NCI-H226 (cell line): ENCODE results near the gene WWOX.

Experiments used
- DNase-seq: peaks from one replicate; pipeline ENCODE4 v3.0.0-alpha.2; 2015

Gene WWOX

GRCh38 chr16:78235168-78235800 lies 135.8 kb downstream of the WWOX start:
- peak; percentile 50 for DNase-seq

GRCh38 chr16:78235876-78236275 lies 136.4 kb downstream of the WWOX start:
- DNase-seq = no peak

- DNase-seq = no peak
Observed at GRCh38 chr16:78237841-78238240, 138.4 kb downstream of the WWOX start.

- peak; percentile 4 for DNase-seq
Observed at GRCh38 chr16:78240459-78241222, 141.2 kb downstream of the WWOX start.

- no peak for DNase-seq
Observed at GRCh38 chr16:78242239-78242630, 142.8 kb downstream of the WWOX start.

DNA sequence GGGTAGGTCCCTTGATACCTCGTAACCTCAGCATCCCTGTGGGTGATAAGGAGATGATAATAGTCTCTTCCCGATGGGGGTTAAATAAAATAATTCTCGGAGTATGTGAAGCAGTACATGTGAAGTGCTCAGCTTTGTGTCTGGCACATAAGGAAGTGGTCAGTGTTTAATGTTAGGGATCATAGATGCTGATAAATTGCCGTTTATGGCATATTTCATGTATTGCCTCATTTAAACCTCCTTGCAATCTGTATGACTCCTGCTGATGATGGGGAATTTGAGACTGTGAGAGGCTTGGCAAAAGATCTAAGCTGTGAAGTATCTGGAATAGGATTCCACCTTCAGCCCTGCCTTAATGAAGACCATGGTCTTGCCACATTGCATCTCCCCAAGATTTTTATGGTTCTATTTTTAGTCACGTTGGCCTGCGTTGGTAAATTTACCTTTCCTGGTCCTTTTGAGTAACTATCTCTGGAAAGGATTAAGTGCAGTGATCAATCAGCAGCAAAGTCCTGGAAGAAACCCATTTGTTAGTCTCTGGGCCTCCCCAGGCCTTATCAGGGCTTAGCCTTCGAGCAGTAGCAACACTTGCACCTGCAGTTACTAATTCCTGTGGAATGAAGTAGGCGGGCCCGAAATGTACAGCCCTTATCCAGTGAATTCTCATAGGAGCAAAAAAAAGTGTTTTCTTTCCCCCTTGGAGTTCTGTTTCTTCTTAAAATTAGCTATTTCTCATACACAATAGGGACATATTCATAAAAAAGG lies 144.9 kb downstream of the WWOX start:
- peak; percentile 83 for DNase-seq

- no peak for DNase-seq
Observed at GRCh38 chr16:78246559-78246958, 147.1 kb downstream of the WWOX start.

DNA sequence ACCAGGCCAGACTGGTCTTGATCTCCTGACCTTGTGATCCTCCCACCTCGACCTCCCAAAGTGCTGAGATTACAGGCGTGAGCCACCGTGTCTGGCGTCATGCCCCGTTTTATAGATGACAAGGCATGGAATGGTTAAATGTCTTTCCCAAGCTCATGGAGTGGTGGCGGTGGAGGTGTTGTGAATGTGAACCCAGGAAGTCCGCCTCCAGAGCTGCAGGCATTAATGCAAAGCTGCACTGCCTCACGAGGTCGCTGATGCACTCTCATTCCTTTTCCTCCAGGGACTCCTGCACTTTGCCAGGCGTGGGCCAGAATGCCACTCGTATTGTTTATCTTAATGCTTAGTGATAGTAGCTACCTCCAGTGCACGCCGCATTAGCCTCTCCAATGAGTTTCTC lies 149.6 kb downstream of the WWOX start:
- DNase-seq = no peak

DNA sequence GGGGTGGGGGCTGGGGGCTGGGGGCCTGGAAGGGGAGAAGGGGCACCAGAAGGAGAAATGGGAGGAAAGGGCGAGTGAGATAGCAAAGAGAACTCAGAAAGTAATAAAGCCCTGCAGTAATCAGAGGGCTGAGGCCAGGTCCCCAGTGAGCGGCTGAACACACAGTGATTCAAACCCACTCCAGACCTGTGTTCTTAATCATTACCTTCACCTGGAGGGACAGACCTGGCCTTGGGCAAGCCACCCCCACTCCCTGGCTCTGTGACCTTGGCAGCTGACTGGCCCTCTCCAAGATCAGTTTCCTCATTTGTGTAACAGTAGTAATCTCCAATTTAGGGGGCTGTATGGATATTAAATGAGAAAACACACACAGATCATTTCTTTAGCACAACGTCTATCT lies 150.4 kb downstream of the WWOX start:
- no peak for DNase-seq

DNA sequence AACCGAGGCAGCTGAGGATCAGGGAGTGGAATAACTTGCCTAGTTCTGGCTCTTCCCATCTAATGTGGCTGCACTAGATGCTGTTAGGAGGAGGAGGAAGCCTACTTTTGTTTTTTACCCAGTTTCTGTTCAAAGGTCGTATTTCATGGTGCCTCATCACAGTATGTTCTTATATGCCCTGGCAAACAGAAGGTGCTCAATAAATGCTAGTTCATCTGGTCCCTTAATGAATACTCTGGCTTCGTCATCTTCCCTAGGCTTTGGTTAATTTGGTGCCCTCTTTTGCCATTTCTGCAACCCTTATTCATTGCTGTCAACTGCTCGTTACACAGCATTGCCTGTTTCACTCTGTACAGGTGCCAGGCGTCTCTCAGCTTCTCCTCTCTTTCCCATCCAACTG lies 151.7 kb downstream of the WWOX start:
- DNase-seq = no peak

- DNase-seq = no peak
Observed at GRCh38 chr16:78252757-78253156, 153.3 kb downstream of the WWOX start.

DNA sequence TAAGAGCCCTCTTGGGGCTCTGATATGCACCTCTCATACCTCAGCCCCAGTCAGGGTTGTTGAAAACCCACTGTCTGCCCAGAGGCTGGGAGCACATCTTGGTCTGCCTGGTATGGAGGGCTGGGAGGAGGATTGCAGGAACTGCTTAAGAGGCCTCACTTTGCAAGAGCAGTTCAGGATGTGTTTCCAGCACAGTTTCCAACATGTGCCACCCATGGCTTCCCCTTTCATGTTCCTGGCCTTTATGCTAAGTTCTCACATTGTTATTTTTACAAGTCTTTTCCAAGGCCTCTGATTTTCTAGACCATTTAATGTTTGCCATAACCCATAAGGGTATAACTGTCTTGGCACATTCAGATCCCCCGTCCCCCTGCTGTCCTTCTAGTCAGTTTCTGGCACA lies 155.4 kb downstream of the WWOX start:
- no peak for DNase-seq

DNA sequence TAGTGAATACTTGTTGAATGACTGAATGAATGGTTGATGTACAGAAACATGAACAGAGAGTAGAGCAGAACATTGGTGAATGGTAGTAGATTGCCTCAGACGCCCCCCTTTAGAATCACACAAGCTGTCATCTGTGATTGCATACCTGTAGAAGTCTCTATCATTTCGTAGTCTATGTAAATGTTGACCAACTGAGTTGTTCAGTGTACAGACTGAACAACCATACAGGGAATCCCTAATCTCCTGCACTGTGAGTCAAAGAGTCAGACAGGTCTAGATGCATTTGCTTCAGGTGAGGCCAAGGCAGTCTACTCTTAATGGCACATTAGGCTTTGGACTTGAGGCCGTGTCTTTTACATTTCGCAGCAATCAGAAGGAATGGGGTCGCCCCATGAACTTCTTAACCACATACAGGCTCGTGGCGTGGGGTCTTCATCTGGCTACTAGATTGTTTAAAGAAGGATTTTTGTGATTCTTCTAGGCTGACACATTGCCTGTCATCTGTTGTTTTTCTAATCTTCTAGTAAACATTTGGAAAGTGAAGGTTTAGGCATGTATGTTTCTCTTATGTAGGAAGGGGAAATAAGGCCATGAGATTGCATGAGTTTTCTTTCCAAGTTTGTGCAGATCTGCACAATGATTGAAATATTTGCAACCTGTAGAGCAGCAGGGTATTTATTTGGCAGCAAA lies 157.4 kb downstream of the WWOX start:
- no peak for DNase-seq

DNA sequence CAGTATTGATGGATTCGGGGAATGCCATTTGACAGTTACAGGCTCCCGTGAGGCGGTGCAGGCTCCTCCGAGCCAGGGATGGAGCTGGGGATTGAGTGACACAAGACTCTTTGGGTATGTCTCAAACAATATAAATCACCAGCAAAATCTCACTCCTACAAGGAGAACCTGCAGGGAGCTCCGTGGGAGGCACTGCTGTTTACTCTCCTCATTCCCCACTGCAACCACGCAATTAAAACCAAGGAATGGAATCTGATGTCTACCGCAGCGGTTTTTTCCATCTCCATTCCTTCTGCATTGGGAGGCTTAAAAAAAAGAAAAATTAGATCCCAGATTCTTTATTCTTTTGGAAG lies 157.9 kb downstream of the WWOX start:
- no peak for DNase-seq

DNA sequence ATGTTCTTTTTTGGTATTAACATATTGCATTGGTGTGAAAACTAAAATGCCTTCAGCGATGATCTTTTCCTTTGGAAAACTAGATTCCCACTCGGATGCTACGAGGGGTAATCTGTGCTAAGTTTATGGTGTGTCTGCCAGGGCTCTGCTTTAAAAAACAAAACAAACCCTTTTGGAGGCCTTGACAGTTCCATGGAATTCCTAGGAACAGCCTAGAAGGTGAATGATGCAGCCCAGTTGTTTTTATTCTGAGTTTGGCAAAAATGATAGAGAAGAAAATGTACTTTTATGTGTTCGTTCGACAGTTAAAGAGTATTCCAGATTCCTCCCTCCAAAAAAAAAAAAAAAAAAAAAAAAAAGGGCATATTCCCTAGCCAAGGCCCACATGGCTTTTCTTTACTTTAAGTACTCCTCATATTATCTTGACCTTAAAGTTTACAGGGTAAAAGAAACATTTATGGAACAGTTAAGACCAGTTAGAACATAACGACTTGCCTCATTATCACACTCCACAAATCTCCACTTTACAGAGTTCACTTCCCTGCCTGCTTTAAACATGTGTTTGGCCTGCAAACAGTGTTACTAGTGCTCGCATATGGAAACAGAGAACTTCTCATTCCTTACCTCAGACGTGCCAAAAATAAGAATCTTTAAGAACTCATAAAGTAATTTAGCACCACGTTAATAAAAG lies 159.1 kb downstream of the WWOX start:
- no peak for DNase-seq

- no peak for DNase-seq
Observed at GRCh38 chr16:78259873-78260272, 160.4 kb downstream of the WWOX start.

DNA sequence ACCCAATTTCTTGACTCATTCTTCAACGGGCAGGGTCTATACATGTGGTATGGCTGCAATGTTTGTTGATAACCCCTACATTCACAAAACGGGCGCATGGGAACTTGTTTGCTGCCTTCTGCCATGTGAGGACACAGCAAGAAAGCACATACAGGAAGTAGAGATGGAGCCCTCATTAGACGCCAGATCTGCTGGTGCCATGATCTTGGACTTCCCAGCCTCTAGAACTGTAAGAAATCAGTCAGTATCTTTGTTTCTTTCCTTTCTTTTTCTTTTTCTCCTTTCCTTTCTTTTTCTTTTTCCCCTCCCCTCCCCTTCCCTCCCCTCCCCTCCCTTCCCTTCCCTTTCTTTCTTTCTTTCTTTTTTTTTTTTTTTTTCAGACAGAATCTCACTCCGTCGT lies 165.2 kb downstream of the WWOX start:
- DNase-seq = no peak

DNA sequence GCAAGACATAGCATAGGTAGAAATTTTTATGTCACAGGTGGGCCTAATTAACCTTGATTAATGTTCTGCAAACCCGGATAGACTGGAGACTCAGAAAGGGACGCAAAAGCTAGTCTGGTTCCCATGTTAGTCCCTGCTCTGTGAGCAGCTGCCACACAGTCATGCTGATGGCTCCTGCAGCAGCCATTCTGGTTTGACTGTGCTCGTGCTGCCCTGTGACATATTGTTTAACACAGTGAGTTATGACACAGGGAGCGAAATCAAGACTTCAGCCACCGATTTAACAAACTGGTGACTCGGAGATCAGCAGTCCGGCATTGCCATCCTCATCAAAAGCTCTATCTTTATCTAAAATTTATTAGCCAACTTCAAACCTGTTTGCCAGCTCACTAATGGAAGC lies 169.8 kb downstream of the WWOX start:
- DNase-seq = no peak

- DNase-seq = no peak
Observed at GRCh38 chr16:78271981-78272380, 172.5 kb downstream of the WWOX start.

GRCh38 chr16:78274771-78275170 lies 175.3 kb downstream of the WWOX start:
- no peak for DNase-seq

DNA sequence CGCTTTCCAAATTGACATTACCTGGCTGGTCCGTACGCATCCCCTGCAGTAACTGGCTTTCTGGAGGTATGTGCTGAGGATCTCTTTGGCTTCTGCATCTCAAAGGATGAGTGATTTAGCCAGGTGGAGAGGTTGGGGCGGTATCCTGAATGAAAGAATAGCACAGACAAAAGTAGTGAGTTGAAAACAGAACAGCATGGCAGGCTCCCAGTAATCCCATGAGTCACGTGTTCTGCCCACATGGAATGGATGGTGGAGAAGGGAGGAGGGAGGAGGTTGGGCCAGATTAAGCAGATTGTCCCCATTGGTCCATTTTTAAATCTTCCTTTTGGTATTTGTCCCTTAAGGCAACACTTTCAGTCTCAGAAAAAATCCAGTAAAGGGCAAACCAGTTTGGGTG lies 176.0 kb downstream of the WWOX start:
- no peak for DNase-seq

GRCh38 chr16:78277321-78278055 lies 178.0 kb downstream of the WWOX start:
- no peak for DNase-seq
